Effector CD8-positive, alpha-beta T cell (primary cell): Measurements from ENCODE around the gene PIM1.
"Not testable (repeated sequence)": the region's sequence is repeated elsewhere in the genome, so short reads cannot be mapped to it uniquely, and the experiment has no call there.

ENCODE experiments used
- DNase-seq: peaks from one replicate; lab custom pipeline; 2025; lab: John Stamatoyannopoulos, UW

PIM1 gene

GRCh38 chr6:37171201-37171969, 1.4 kb downstream of the PIM1 start:
- no peak for DNase-seq

GRCh38 chr6:37171970-37172812, 2.2 kb downstream of the PIM1 start:
- DNase-seq, result peak; percentile 85

GRCh38 chr6:37172912-37173492, 3.0 kb downstream of the PIM1 start:
- DNase-seq, result no peak

- no peak for DNase-seq
Observed at GRCh38 chr6:37173493-37174195, 3.7 kb downstream of the PIM1 start.

- no peak for DNase-seq
Observed at GRCh38 chr6:37174196-37174514, 4.2 kb downstream of the PIM1 start.

GRCh38 chr6:37174515-37175331, 4.8 kb downstream of the PIM1 start:
- DNase-seq, result no peak

- no peak for DNase-seq
Observed at GRCh38 chr6:37175332-37176267, 5.6 kb downstream of the PIM1 start.

GRCh38 chr6:37176268-37177076, 6.5 kb downstream of the PIM1 start:
- DNase-seq, result no peak

- DNase-seq, result no peak
Observed at GRCh38 chr6:37177077-37177934, 7.4 kb downstream of the PIM1 start.

GRCh38 chr6:37177935-37178517, 8.1 kb downstream of the PIM1 start:
- no peak for DNase-seq

- no peak for DNase-seq
Observed at GRCh38 chr6:37180075-37180474, 10.1 kb downstream of the PIM1 start.

GRCh38 chr6:37180610-37181009, 10.7 kb downstream of the PIM1 start:
- DNase-seq, result not testable (repeated sequence)

- peak; percentile 19 for DNase-seq
Observed at GRCh38 chr6:37182736-37183590, 13.0 kb downstream of the PIM1 start.

GRCh38 chr6:37185949-37186720, 16.2 kb downstream of the PIM1 start:
- not testable (repeated sequence) for DNase-seq

- DNase-seq, result no peak
Observed at GRCh38 chr6:37187321-37188022, 17.5 kb downstream of the PIM1 start.
